GM12875 (cell line): ENCODE results near the gene HOXB1.

ENCODE experiments used
- H3K4me3 ChIP-seq: one replicate; pipeline ENCODE4 v1.5.1; 2011; ENCODE audit warnings: low read depth, low read length, control low read depth
- CTCF ChIP-seq: IDR thresholded peaks from 2 replicates; pipeline ENCODE4 v1.5.1; 2011; ENCODE audit warnings: low read depth, mild to moderate bottlenecking, control low read depth, inconsistent platforms, low read length, moderate library complexity, borderline replicate concordance; ENCODE audit not compliant: insufficient read depth

The HOXB1 gene

GRCh38 chr17:48545022-48545375 is 14.2 kb upstream of the HOXB1 start, which contains the start of gene HOXB2:
Gene HOXB2 (minus strand): TSS chr17:48545109. CDS start chr17:48544911, 198 bp downstream.
- H3K4me3 ChIP-seq = peak within 1 kb of the TSS; percentile 80
- TF ChIP-seq CTCF = no peak

GRCh38 chr17:48544349-48545021 is 13.7 kb upstream of the HOXB1 start:
- TF ChIP-seq CTCF = no peak
- peak overlapping the region; percentile 80 for H3K4me3 ChIP-seq

GRCh38 chr17:48543854-48544348 is 13.1 kb upstream of the HOXB1 start:
- no peak for TF ChIP-seq CTCF

GRCh38 chr17:48543107-48543853 is 12.5 kb upstream of the HOXB1 start:
- peak overlapping the region; percentile 80 for H3K4me3 ChIP-seq

More at GRCh38 chr17:48543854-48544348, 13.1 kb upstream of the HOXB1 start:
- H3K4me3 ChIP-seq = peak overlapping the region; percentile 80

GRCh38 chr17:48542698-48543106 is 11.9 kb upstream of the HOXB1 start:
- H3K4me3 ChIP-seq = peak overlapping the region; percentile 80
- TF ChIP-seq CTCF = no peak

More at GRCh38 chr17:48543107-48543853, 12.5 kb upstream of the HOXB1 start:
- TF ChIP-seq CTCF = peak; percentile 26; the same call in 1 of the 2 replicates

GRCh38 chr17:48542114-48542656 is 11.4 kb upstream of the HOXB1 start:
- peak overlapping the region; percentile 80 for H3K4me3 ChIP-seq
- no peak for TF ChIP-seq CTCF
